Stimulated activated CD8-positive, alpha-beta memory T cell treated with anti-CD3 and anti-CD28 coated beads, Interleukin-4, amount 100 ng/mL, for 48 hours (primary cell): ENCODE results near the gene STRC.
"Not testable (repeated sequence)": the region's sequence is repeated elsewhere in the genome, so short reads cannot be mapped to it uniquely, and the experiment has no call there.

ENCODE experiments used
- DNase-seq: peaks from one replicate; pipeline ENCODE4 v3.0.0-alpha.2; 2020

STRC gene

DNA sequence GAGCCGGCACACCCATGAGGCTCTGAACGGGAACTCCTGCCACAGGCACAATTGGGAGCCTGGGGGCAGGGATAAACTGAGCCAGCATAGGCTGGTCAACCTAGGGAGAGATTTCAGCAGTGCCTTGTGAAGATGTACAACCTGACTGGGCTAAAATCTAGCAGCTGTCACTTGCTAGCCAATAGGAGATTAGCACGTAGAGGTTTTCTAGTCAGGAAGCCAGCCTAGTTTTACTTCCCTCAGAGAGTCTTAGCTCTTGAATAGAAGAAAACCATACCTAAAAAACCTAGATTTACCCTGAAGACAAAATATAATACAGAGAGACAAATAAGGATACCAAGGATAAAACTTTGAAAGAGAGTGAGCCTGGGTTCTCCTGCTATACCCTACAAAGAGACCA, 55.8 kb downstream of the STRC start:
- DNase-seq: not testable (repeated sequence)

DNA sequence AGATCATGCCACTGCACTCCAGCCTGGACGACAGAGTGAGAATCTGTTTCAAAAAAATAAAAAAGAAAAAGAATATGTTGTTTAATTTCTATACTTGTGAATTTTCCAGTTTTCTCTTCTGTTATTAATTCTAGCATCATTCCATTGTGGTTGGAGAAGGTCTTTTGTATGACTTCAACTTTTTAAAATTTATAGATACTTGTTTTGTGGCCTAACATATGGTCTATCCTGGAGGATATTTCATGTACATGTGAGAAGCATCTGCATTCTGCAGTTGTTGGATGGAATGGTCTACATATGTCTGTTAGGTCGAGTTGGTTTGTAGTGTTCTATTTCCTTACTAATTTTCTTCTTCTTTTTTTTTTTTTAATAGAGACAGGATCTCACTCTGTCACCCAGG, 65.6 kb downstream of the STRC start:
- DNase-seq: no peak

DNA sequence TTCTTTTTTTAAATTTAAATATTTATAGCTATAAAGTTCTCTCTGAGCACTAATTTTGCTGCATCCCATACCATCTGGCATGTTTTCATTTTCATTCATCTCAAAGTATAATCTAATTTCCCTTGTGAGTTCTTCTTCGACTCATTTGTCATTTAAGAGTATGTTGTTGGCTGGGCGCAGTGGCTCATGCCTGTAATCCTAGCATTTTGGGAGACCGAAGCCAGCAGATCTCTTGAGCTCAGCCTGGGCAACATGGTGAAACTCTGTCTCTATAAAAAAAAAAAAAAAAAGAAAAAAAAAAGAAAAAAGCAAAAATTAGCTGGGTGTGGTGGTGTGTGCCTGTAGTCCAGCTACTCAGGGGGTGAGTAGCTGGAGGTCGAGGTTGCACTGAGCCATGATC, 66.3 kb downstream of the STRC start:
- DNase-seq: no peak

DNA sequence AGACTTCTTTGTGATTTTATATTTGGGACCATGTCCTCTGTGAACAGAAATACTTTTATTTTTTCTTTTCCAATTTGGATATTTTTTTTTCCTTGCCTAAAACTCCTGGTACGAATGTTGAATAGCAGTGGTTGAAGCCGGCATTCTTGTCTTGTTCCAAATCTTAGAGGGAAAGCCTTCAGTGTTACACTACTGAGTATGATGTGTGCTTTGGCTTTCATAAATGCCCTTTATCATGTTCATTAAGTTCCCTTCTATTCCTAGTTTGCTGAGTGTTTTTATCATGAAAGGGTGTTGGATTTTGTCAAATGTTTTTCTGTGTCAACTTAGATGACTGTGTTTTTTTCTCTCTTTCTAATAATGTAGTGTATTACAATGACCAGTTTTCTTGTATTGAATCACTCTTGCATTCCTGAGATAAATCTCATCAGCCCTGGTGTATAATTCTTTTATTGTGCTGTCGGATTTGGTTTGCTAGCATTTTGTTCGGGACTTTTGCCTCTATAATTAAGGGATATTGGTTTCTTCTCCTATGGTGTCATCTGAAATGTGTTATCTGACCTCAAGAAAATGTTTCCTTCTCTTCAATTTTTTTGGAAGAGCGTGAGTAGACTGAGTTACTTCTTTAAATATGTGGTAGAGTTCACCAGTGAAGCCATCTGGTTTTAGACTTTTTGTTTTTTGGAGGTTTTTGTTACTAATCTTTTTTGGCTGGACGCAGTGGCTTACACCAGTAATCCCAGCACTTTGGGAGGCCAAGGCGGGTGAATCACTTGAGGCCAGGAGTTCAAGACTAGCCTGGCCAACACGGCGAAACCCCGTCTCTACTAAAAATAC, 67.9 kb downstream of the STRC start:
- DNase-seq: no peak
